K562 (cell line): ENCODE measurements around the gene PBX2. TPM values are rescaled to one million over a fixed set of nuclear protein-coding genes. Genes with fewer than 3 reads are reported as not detected.

Experiments used
- AFF1 ChIP-seq, 2 experiments: fragments of 450-650 bp; IDR thresholded peaks; 2 replicates each; pipeline ENCODE4 v1.6.1; 2018; ENCODE audit warnings: mild to moderate bottlenecking in 2 of 2, low read depth in 1 of 2; ENCODE audit not compliant: partially characterized antibody in 2 of 2
- ARID3B ChIP-seq: fragments of 250-450 bp; sonication (Bioruptor Pico); IDR thresholded peaks from 2 replicates; pipeline ENCODE4 v1.4.0; 2020; ENCODE audit warnings: borderline replicate concordance
- ATF3 ChIP-seq, 2 experiments: fragments of 450-650 bp in 1 of 2; sonication (generic) in 1 of 2; formaldehyde crosslinking in 1 of 2; IDR thresholded peaks in 1 of 2; conservative IDR thresholded peaks in 1 of 2; 2 replicates each; pipeline versions ENCODE4 v1.6.1 to v1.8.1; 2016 to 2023; ENCODE audit warnings: mild to moderate bottlenecking in 2 of 2, moderate library complexity in 2 of 2, inconsistent platforms in 1 of 2, missing genetic modification reagents in 1 of 2
- BRD4 ChIP-seq: fragments of 200-600 bp; sonication (generic); IDR thresholded peaks from 2 replicates; pipeline ENCODE4 v1.6.1; 2017; ENCODE audit warnings: inconsistent platforms
- EP400 ChIP-seq: fragments of 450-650 bp; IDR thresholded peaks from 2 replicates; pipeline ENCODE4 v1.6.1; 2017; ENCODE audit warnings: antibody characterized with exemption, mild to moderate bottlenecking, moderate library complexity
- GATAD2A ChIP-seq: fragments of 450-650 bp; IDR thresholded peaks from 2 replicates; pipeline ENCODE4 v1.6.1; 2017
- HDAC1 ChIP-seq, 2 experiments: fragments of 450-650 bp; IDR thresholded peaks; 2 replicates each; pipeline ENCODE4 v1.6.1; 2016 to 2017; ENCODE audit warnings: inconsistent platforms in 1 of 2, mild to moderate bottlenecking in 1 of 2, moderate library complexity in 1 of 2
- ID3 ChIP-seq, 2 experiments: fragments of 250-450 bp in 1 of 2; fragments of 450-650 bp in 1 of 2; sonication (Bioruptor Pico) in 1 of 2; IDR thresholded peaks; 2 replicates each; pipeline versions ENCODE4 v1.6.1 to v1.8.0; 2016 to 2021; ENCODE audit warnings: mild to moderate bottlenecking in 2 of 2, moderate library complexity in 2 of 2, missing compliant biosample characterization in 1 of 2, missing genetic modification characterization in 1 of 2
- KLF6 ChIP-seq: fragments of 250-450 bp; sonication (Bioruptor Pico); IDR thresholded peaks from 2 replicates; pipeline ENCODE4 v1.4.0; 2020; ENCODE audit warnings: mild to moderate bottlenecking, moderate library complexity, borderline replicate concordance
- PATZ1 ChIP-seq: fragments of 250-450 bp; sonication (Bioruptor Pico); IDR thresholded peaks from 2 replicates; pipeline ENCODE4 v1.5.0; 2020; ENCODE audit warnings: mild to moderate bottlenecking, borderline replicate concordance
- PHF20 ChIP-seq: fragments of 450-650 bp; IDR thresholded peaks from 2 replicates; pipeline ENCODE4 v1.6.1; 2018; ENCODE audit not compliant: partially characterized antibody
- PHTF2 ChIP-seq: fragments of 250-450 bp; sonication (Bioruptor Pico); IDR thresholded peaks from 2 replicates; pipeline ENCODE4 v1.5.0; 2021; ENCODE audit warnings: mild to moderate bottlenecking
- POLR2AphosphoS2 ChIP-seq: IDR thresholded peaks from 2 replicates; pipeline ENCODE4 v1.6.1; 2012; ENCODE audit warnings: low read length, improper control_type of control experiment
- RNF2 ChIP-seq: sonication (generic); IDR thresholded peaks from 2 replicates; pipeline ENCODE4 v1.6.1; 2016
- ZFX ChIP-seq: sonication (generic); formaldehyde crosslinking; IDR thresholded peaks from 2 replicates; pipeline ENCODE4 v1.8.0; 2022; ENCODE audit warnings: mild to moderate bottlenecking, missing genetic modification reagents, moderate library complexity
- ZNF589 ChIP-seq: fragments of 200-800 bp; sonication (Bioruptor generic); IDR thresholded peaks from 2 replicates; pipeline ENCODE4 v1.6.1; 2016; ENCODE audit warnings: low read depth, missing genetic modification characterization, missing compliant biosample characterization
- ZNF75A ChIP-seq: fragments of 450-650 bp; formaldehyde crosslinking; IDR thresholded peaks from 2 replicates; pipeline ENCODE4 v1.4.0; 2020; ENCODE audit warnings: mild to moderate bottlenecking
- polyA plus RNA-seq, 8 experiments: library from polyadenylated mRNA; depleted of rRNA in 4 of 8; stranded (reverse) in 5 of 8; unstranded in 3 of 8; fragments of >200 nt; fragmentation: Nextera tagmentation in 2 of 8; fragmentation: Illumina TruSeq in 1 of 8; extraction: Ambion mirVana in 2 of 8; extraction: Trizol in 1 of 8; gene quantifications; 2 replicates each; pipeline versions ENCODE4 v1.2.1 to v1.2.3, GENCODE V29; 2011 to 2014; ENCODE audit warnings: inconsistent platforms in 1 of 8, missing spikeins in 1 of 8
- total RNA-seq, 7 experiments: library from RNA; depleted of rRNA in 6 of 7; stranded (reverse); fragments of >200 nt in 6 of 7; fragmentation: Illumina TruSeq in 2 of 7; extraction: Trizol in 2 of 7; gene quantifications; 2 replicates each; pipeline versions ENCODE4 v1.2.1 to v1.2.3, GENCODE V29; 2011 to 2021; ENCODE audit warnings: low replicate concordance in 1 of 7

Gene PBX2
- total and polyA plus RNA-seq, 9 of the 15 experiments (the other 6 are each of a cell fraction or from before 2014, with no cell fraction given): 1.9 to 134 (median 62.5) TPM

- TF ChIP-seq ARID3B (CRISPR knock-in tag): no peak
- TF ChIP-seq RNF2: peak; percentile 14; the same call in 1 of the 2 replicates
- TF ChIP-seq PATZ1 (CRISPR knock-in tag): no peak
- peak; percentile 63; the same call in 1 of the 2 replicates for TF ChIP-seq POLR2AphosphoS2
- TF ChIP-seq PHF20: peak; percentile 79
- TF ChIP-seq PHTF2 (CRISPR knock-in tag): no peak
- peak; percentile 85 for TF ChIP-seq EP400
- TF ChIP-seq ZNF589 (CRISPR knock-in tag): peak; percentile 88
- TF ChIP-seq HDAC1 (IDR thresholded peaks at IDR 0.05): peak in 1 of 2 experiments; percentile 8; a peak in 1 of 4 replicates
- TF ChIP-seq GATAD2A: peak; percentile 85; the same call in 1 of the 2 replicates
- no peak for TF ChIP-seq ZNF75A (CRISPR knock-in tag)
- no peak for TF ChIP-seq KLF6 (CRISPR knock-in tag)
- no peak for TF ChIP-seq ID3 (CRISPR knock-in tag; IDR thresholded peaks at IDR 0.05)
- TF ChIP-seq ID3 (tag; IDR thresholded peaks at IDR 0.05): 0 out of 2 replicates have a peak, but pooled peaks have one; percentile 38
- peak; percentile 99 for TF ChIP-seq ZFX (CRISPR knock-in tag)
- peak; percentile 93 for TF ChIP-seq BRD4
- TF ChIP-seq ATF3 (IDR thresholded peaks at IDR 0.05): peak; percentile 100
- peak; percentile 89 for TF ChIP-seq ATF3 (CRISPR knock-in tag; conservative IDR thresholded peaks at IDR 0.05)
- peak in 1 of 2 experiments; percentile 80 for TF ChIP-seq AFF1 (IDR thresholded peaks at IDR 0.05; ENCODE audit: low read depth in 1 of 2, partially characterized antibody in 2 of 2)
These were observed 6.1 kb upstream of the PBX2 start (continued) for GRCh38 chr6:32195902-32196681.
